Right lobe of liver (tissue), 4 donors: ENCODE results near the gene CLIC1.

Source experiments
- CTCF ChIP-seq, 4 donors: fragments of 200-600 bp in 3 of 4; fragments of 450-650 bp in 1 of 4; IDR thresholded peaks; one replicate each; pipeline versions ENCODE4 v1.5.1 to v1.8.0; 2016 to 2022; ENCODE audit warnings: antibody characterized with exemption in 4 of 4, mild to moderate bottlenecking in 2 of 4
- POLR2A ChIP-seq: fragments of 450-650 bp; IDR thresholded peaks from one replicate; pipeline ENCODE4 v1.6.1; 2017; ENCODE audit warnings: antibody characterized with exemption, mild to moderate bottlenecking
- donor health status: DM: no; HTN: no; CAD: no.
- donor health status: DM: no; HTN: no; CAD: no.
- donor health status: DM: no; HTN: yes; CAD: no.

DNA sequence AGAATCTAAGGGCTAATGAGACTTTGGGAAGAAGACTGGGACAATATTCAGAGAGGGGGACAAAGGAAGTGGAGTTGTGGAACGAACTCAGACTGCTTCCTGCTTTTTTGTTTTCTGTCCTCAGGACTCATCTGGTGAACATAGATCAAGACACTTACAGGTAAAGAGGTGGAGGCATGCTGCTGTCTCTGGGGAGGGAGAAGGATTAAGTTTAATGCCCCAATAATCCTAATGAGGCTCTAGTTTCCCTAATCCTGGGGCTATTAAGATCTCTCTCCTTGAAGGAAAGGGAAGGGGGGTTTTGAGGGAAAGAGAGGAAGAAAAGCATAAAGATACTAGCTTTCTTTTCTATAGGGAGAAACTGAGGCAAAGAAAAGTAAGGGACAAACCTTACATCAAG is 8.1 kb upstream of the CLIC1 start:
- TF ChIP-seq CTCF (IDR thresholded peaks at IDR 0.05) (no peak), POLR2A (no peak)
